Smooth muscle cell (in vitro differentiated cells): ENCODE data around the gene ODF2L. TPM values are rescaled to one million over a fixed set of nuclear protein-coding genes. Genes with fewer than 3 reads are reported as not detected.

Experiments
- DNase-seq: peaks from one replicate; lab custom pipeline; 2025; ENCODE audit not compliant: unreplicated experiment; lab: John Stamatoyannopoulos, UW
- H2AFZ ChIP-seq: fragments of 200-600 bp; sonication (generic); 2 replicates; pipeline ENCODE4 v1.6.0; 2016; ENCODE audit warnings: antibody characterized with exemption, low read depth, mild to moderate bottlenecking
- H3F3A ChIP-seq: fragments of 200-600 bp; sonication (generic); 2 replicates; pipeline ENCODE4 v1.6.0; 2017; ENCODE audit warnings: antibody characterized with exemption, low read depth
- H3K27ac ChIP-seq: fragments of 200-600 bp; sonication (generic); 2 replicates; pipeline ENCODE4 v1.5.1; 2016; ENCODE audit warnings: low read depth, mild to moderate bottlenecking
- H3K27me3 ChIP-seq: fragments of 200-600 bp; sonication (generic); 2 replicates; pipeline ENCODE4 v1.6.1; 2016; ENCODE audit warnings: low read depth, mild to moderate bottlenecking
- H3K36me3 ChIP-seq: fragments of 200-600 bp; sonication (generic); 2 replicates; pipeline ENCODE4 v1.5.1; 2016; ENCODE audit warnings: low read depth
- H3K4me1 ChIP-seq: fragments of 200-600 bp; sonication (generic); 2 replicates; pipeline ENCODE4 v1.5.1; 2016; ENCODE audit warnings: low read depth
- H3K4me2 ChIP-seq: fragments of 200-600 bp; sonication (generic); 2 replicates; pipeline ENCODE4 v1.6.0; 2016; ENCODE audit warnings: mild to moderate bottlenecking
- H3K4me3 ChIP-seq: fragments of 200-600 bp; sonication (generic); 2 replicates; pipeline ENCODE4 v1.5.1; 2016; ENCODE audit warnings: mild to moderate bottlenecking
- H3K79me2 ChIP-seq: fragments of 200-600 bp; sonication (generic); 2 replicates; pipeline ENCODE4 v1.6.0; 2016; ENCODE audit warnings: low read depth, mild to moderate bottlenecking
- H3K9ac ChIP-seq: fragments of 200-600 bp; sonication (generic); 2 replicates; pipeline ENCODE4 v1.6.0; 2016; ENCODE audit warnings: low read depth
- H3K9me3 ChIP-seq: fragments of 200-600 bp; sonication (generic); replicated peaks from 2 replicates; pipeline ENCODE4 v1.5.1; 2016; ENCODE audit warnings: low read depth
- H4K20me1 ChIP-seq: fragments of 200-600 bp; sonication (generic); 2 replicates; pipeline ENCODE4 v1.6.0; 2016; ENCODE audit warnings: low read depth
- WGBS: methylation state at CpG from one replicate; pipeline ENCODE4 v1.1.7; 2016; ENCODE audit warnings: low lambda C conversion rate; 5-methylcytosine and 5-hydroxymethylcytosine counted together
- polyA plus RNA-seq: library from polyadenylated mRNA; unstranded; fragments of >200 nt; fragmentation: Nextera tagmentation; extraction: Ambion mirVana; gene quantifications from 2 replicates; pipeline ENCODE4 v1.2.1, GENCODE V29; 2016
- total RNA-seq: library from RNA; depleted of rRNA; stranded (reverse); fragments of >200 nt; gene quantifications from 2 replicates; pipeline ENCODE4 v1.2.3, GENCODE V29; 2014
- TF ChIP-seq, protein P1 (sequence below): fragments of 200-600 bp; sonication (generic); IDR thresholded peaks from 2 replicates; pipeline ENCODE4 v1.5.1; 2017; ENCODE audit warnings: borderline replicate concordance, mild to moderate bottlenecking, antibody characterized with exemption; ENCODE audit not compliant: insufficient read depth, poor library complexity, severe bottlenecking

ODF2L gene
- total and polyA plus RNA-seq, 2 experiments from 2014 or later, result 36.4 to 58.4 TPM

DNA sequence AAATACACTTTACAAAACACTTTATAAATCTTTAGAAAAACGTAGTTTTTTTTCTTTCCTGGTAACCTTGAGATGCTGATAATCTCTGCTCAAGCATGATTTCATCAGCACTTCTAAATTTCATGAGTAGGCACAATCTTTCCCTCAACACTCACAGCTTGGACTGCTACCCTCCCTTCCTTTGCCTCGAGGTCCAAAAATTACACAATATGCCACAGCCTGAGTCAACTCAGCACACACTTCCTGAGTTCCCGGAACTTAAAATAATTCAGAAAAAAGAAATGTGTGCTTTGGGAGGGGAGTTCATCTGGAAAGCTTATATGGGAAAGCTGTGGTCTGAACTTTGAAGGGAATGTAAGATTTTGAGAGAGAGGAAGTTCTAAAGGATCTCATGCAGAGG is 33.7 kb upstream of the ODF2L start:
- peaks cover 26% of the 10 kb centered on the region for H3F3A ChIP-seq
- H3K4me3 ChIP-seq, result no peak overlapping the region
- H3K36me3 ChIP-seq, result no peaks in the 10 kb centered on the region
- peak overlapping the region; percentile 72 for H3K4me2 ChIP-seq
- no peaks in the 10 kb centered on the region for H3K9me3 ChIP-seq
- no peaks in the 10 kb centered on the region for H4K20me1 ChIP-seq
- H3K27ac ChIP-seq, result peak overlapping the region; percentile 92
- TF ChIP-seq, protein P1, sequence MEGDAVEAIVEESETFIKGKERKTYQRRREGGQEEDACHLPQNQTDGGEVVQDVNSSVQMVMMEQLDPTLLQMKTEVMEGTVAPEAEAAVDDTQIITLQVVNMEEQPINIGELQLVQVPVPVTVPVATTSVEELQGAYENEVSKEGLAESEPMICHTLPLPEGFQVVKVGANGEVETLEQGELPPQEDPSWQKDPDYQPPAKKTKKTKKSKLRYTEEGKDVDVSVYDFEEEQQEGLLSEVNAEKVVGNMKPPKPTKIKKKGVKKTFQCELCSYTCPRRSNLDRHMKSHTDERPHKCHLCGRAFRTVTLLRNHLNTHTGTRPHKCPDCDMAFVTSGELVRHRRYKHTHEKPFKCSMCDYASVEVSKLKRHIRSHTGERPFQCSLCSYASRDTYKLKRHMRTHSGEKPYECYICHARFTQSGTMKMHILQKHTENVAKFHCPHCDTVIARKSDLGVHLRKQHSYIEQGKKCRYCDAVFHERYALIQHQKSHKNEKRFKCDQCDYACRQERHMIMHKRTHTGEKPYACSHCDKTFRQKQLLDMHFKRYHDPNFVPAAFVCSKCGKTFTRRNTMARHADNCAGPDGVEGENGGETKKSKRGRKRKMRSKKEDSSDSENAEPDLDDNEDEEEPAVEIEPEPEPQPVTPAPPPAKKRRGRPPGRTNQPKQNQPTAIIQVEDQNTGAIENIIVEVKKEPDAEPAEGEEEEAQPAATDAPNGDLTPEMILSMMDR, result no peak
- H3K27me3 ChIP-seq, result no peaks in the 10 kb centered on the region
- no peaks in the 10 kb centered on the region for H3K79me2 ChIP-seq
- no peak for DNase-seq
- peak overlapping the region; percentile 76 for H2AFZ ChIP-seq
- H3K9ac ChIP-seq, result peak overlapping the region; percentile 41
- peaks cover 11% of the 10 kb centered on the region for H3K4me1 ChIP-seq
- 2% methylated on average over 3 of the region's 3 CpGs for WGBS

GRCh38 chr1:86429122-86429725 is 33.1 kb upstream of the ODF2L start:
- Histone ChIP-seq H3F3A (peaks cover 26% of the 10 kb centered on the region), H3K9me3 (no peaks in the 10 kb centered on the region), H3K4me3 (no peak overlapping the region), H3K79me2 (no peaks in the 10 kb centered on the region), H3K4me1 (peaks cover 11% of the 10 kb centered on the region), H3K27ac (peak overlapping the region; percentile 92), H4K20me1 (no peaks in the 10 kb centered on the region), H3K9ac (peak overlapping the region; percentile 41), H3K36me3 (no peaks in the 10 kb centered on the region), H3K27me3 (no peaks in the 10 kb centered on the region), H2AFZ (peak overlapping the region; percentile 54), H3K4me2 (peak overlapping the region; percentile 72)
- TF ChIP-seq, protein P1, result no peak
- 33% methylated on average over 7 of the region's 7 CpGs for WGBS
- DNase-seq, result no peak

DNA sequence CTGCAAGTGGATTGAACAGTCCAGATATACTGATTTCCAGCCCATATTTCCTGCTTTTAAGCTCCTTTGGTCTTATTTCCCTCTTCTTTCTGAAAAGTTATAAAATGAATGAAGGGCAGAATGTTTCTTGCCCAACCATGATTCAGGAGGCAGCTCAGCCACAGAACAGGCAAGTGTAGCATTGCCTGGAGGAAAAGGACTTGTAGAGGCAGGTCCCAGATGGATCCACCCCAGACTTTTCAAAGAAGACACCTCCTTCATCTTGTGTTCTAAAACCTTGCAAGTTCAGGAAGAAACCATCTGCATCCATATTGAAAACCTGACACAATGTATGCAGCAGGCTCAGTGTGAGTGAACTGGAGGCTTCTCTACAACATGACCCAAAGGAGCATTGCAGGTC is 27.8 kb upstream of the ODF2L start, which contains the start of gene CLCA2:
CLCA2 (plus strand) TSS at position 299 of the 400 bp plus-strand sequence; CDS start at position 376, 77 bp downstream.
- Histone ChIP-seq H3K9me3 (no peaks in the 10 kb centered on the region), H3K4me1 (no peaks in the 10 kb centered on the region), H3K79me2 (no peaks in the 10 kb centered on the region), H4K20me1 (no peaks in the 10 kb centered on the region), H3K27me3 (no peaks in the 10 kb centered on the region), H3F3A (peaks cover 7% of the 10 kb centered on the region), H2AFZ (no peak within 1 kb of the TSS), H3K4me2 (no peak within 1 kb of the TSS), H3K36me3 (no peaks in the 10 kb centered on the region), H3K4me3 (no peak within 1 kb of the TSS), H3K27ac (peak within 1 kb of the TSS; percentile 22), H3K9ac (no peak within 1 kb of the TSS)
- no peak for DNase-seq
- TF ChIP-seq, protein P1, result no peak

DNA sequence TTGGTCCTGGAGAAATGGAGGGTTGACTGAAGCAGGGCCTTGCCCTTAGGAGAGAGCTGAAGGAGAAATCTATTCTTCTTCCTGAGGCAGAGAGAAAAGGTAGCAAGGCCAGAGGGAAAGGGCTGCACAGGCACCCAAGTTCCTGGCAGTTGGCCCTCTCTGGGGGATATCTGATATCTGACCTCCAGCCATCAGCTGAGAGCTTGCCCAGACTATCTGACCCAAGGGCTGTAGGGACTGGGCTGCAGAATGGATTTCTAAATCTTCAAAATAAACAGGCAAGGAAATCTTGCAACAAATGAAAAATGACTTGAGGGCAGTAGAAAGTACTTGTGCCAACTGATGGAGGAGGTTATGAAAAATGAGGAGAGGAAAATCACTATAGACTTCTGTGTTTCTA is 27.4 kb upstream of the ODF2L start:
- Histone ChIP-seq H3F3A (peaks cover 3% of the 10 kb centered on the region), H4K20me1 (no peaks in the 10 kb centered on the region), H3K27me3 (no peaks in the 10 kb centered on the region), H3K4me3 (no peak overlapping the region), H3K9me3 (no peaks in the 10 kb centered on the region), H3K4me1 (no peaks in the 10 kb centered on the region), H3K27ac (no peak overlapping the region), H3K79me2 (no peaks in the 10 kb centered on the region), H3K4me2 (no peak overlapping the region), H2AFZ (no peak overlapping the region), H3K36me3 (no peaks in the 10 kb centered on the region), H3K9ac (no peak overlapping the region)
- DNase-seq, result no peak
- TF ChIP-seq, protein P1, result no peak
